PFSK-1 (cell line): ENCODE results near the gene PHACTR4.

Experiments
- POLR2AphosphoS5 ChIP-seq: IDR thresholded peaks from 2 replicates; pipeline ENCODE4 v1.6.1; 2012; ENCODE audit warnings: low read depth, mild to moderate bottlenecking, control low read depth, low read length, moderate library complexity
- REST ChIP-seq, 2 experiments: IDR thresholded peaks; 2 replicates each; pipeline versions ENCODE4 v1.6.1 to v1.8.0; 2011 to 2012; ENCODE audit warnings: low read depth in 2 of 2, low read length in 2 of 2, control low read depth in 1 of 2, inconsistent platforms in 1 of 2, mild to moderate bottlenecking in 1 of 2, moderate library complexity in 1 of 2; ENCODE audit not compliant: insufficient read depth in 1 of 2
- TAF1 ChIP-seq: IDR thresholded peaks from 2 replicates; pipeline ENCODE4 v1.6.1; 2012; ENCODE audit warnings: low read length, control low read depth, borderline replicate concordance; ENCODE audit not compliant: insufficient read depth

GRCh38 chr1:28516518-28516956 is 147.0 kb downstream of the PHACTR4 start:
- no peak for TF ChIP-seq TAF1
- no peak for TF ChIP-seq REST (IDR thresholded peaks at IDR 0.05; ENCODE audit: insufficient read depth in 1 of 2, low read depth in 2 of 2, low read length in 2 of 2)
- TF ChIP-seq POLR2AphosphoS5 = no peak
